GM12873 (cell line): Measurements from ENCODE around the gene SLMAP.

Source experiments
- TF ChIP-seq, protein P1 (sequence below): IDR thresholded peaks from 2 replicates; pipeline ENCODE4 v1.5.1; 2012; ENCODE audit warnings: low read depth, mild to moderate bottlenecking, moderate library complexity, low read length, control low read depth; ENCODE audit not compliant: insufficient read depth; ENCODE audit errors: missing control alignments

Gene SLMAP

GRCh38 chr3:57928511-57928910 is 172.4 kb downstream of the SLMAP start:
- TF ChIP-seq, protein P1, sequence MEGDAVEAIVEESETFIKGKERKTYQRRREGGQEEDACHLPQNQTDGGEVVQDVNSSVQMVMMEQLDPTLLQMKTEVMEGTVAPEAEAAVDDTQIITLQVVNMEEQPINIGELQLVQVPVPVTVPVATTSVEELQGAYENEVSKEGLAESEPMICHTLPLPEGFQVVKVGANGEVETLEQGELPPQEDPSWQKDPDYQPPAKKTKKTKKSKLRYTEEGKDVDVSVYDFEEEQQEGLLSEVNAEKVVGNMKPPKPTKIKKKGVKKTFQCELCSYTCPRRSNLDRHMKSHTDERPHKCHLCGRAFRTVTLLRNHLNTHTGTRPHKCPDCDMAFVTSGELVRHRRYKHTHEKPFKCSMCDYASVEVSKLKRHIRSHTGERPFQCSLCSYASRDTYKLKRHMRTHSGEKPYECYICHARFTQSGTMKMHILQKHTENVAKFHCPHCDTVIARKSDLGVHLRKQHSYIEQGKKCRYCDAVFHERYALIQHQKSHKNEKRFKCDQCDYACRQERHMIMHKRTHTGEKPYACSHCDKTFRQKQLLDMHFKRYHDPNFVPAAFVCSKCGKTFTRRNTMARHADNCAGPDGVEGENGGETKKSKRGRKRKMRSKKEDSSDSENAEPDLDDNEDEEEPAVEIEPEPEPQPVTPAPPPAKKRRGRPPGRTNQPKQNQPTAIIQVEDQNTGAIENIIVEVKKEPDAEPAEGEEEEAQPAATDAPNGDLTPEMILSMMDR = no peak

DNA sequence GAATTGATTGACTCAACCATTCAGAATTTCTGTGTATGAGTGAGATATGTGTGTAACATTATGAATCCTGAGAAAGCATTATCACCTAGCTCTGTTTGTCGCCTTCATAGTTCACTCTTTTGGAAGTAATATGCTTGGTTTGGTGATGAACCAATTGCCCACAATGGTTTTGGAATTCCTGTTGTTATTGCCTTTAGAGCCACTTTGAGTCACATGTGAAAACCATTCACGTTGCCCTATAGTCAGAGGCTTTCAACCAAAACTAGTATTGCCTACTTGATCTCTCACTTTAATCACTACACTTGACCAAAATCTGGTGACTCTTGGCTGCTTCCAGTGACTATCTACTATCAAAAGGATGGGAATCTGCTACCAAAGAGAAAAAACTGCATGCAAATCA is 173.9 kb downstream of the SLMAP start:
- TF ChIP-seq, protein P1 = no peak

DNA sequence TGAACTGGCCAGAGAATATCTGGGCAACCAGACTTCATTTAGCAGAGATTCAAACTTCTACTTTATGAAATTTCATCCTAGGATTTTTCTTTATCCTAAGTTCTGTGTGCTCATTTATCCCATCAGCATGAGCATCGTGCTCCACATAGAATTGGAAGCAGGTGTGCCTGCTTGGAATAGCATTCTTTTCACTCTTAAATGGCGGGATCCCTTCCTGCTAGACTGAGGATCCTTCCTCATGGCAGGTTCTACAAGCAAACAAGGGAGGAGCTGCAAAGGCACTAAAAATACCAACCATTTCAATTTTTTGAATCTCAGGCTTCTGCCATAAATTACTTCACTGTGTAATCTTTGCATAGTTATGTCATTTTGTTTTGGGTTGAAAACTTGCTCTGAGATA is 177.5 kb downstream of the SLMAP start:
- TF ChIP-seq, protein P1 = no peak

- TF ChIP-seq, protein P1 = no peak
These were observed 178.3 kb downstream of the SLMAP start for GRCh38 chr3:57934373-57934772.

GRCh38 chr3:57935539-57935938 is 179.4 kb downstream of the SLMAP start:
- TF ChIP-seq, protein P1 = no peak

- TF ChIP-seq, protein P1 = no peak
These were observed 181.0 kb downstream of the SLMAP start for GRCh38 chr3:57937092-57937491.

DNA sequence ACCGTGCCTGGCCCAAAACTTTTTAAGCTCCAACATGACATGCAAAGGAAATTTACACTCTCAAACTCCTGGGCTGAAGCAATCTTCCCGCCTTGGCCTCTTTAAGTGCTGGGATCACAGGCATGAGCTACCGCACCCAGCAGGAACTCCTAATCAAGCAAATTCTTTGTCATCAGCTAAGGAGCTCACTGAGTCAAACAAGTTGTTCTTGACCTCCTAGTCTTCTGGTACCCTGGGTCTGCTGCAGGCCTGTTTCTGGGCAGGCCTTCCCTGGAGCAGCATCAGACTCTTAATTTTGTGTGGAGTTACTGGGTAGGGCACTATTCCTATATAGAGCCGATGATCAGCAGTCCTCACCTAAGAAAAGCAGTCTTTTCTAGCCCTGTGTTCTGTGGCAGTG is 183.7 kb downstream of the SLMAP start:
- TF ChIP-seq, protein P1 = no peak

DNA sequence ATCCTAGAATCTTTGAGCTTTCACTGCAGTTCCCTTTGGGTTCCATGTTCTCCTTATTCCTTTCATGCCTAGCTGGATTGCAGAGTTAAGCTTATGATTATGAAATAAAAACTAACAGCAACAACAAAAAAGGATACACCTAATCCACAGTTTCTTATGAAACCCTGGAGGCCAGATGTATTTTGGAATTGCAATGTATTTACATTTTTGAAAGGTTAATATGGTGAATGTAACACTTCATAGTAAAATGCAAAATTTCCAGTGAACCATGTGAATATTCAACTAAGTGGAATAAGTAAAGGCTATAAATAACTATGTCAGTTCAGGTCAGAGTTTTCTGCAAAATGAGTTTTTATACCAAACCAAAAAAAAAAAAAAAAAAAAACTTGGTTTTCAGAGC is 186.3 kb downstream of the SLMAP start:
- TF ChIP-seq, protein P1 = no peak
